ENCODE measurements around the gene VRK1.

The VRK1 gene

GRCh38 chr14:96922986-96923385, 125.8 kb downstream of the VRK1 start:
- no peak for DNase-seq (ENCODE audit: low spot score)

GRCh38 chr14:96925422-96925821, 128.2 kb downstream of the VRK1 start:
- no peak for DNase-seq (ENCODE audit: low spot score)

GRCh38 chr14:96926001-96926400, 128.8 kb downstream of the VRK1 start:
- no peak for DNase-seq (ENCODE audit: low spot score)

GRCh38 chr14:96928779-96929380, 131.7 kb downstream of the VRK1 start:
- no peak for DNase-seq (ENCODE audit: low spot score)

GRCh38 chr14:96929950-96930349, 132.8 kb downstream of the VRK1 start:
- DNase-seq (ENCODE audit: low spot score) = no peak

- no peak for DNase-seq (ENCODE audit: low spot score)
Observed at GRCh38 chr14:96930526-96930925, 133.3 kb downstream of the VRK1 start.
